Measurements from ENCODE around the gene MX1.

MX1 gene

DNA sequence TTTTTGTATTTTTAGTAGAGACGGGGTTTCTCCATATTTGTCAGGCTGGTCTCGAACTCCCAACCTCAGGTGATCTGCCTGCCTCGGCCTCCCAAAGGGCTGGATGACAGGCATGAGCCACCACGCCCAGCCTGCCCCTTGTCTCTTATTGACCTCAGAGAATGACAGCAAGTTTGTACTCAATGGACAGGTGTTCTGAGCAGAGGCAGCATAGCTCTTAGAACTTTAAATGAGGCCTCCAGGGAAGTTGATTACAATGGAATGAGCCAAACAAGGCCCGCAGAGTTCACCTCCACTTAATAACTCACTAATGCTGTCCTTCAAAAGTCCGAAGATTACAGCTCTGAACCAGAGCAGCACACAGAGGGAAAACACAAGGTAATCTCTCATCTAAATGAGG lies 71.0 kb downstream of the MX1 start:
- Histone ChIP-seq H3K27ac (ENCODE audit: low read depth, low read length) (no peak overlapping the region), H3K4me1 (ENCODE audit: control insufficient read depth, insufficient read depth, low read length) (no peaks in the 10 kb centered on the region), H3K27me3 (ENCODE audit: control insufficient read depth, insufficient read depth, low read length) (no peaks in the 10 kb centered on the region), H3K4me3 (ENCODE audit: low read length) (no peak overlapping the region), H3K36me3 (ENCODE audit: control insufficient read depth, insufficient read depth, low read length) (peaks cover 3% of the 10 kb centered on the region), H3K9ac (ENCODE audit: low read length) (no peak overlapping the region)

DNA sequence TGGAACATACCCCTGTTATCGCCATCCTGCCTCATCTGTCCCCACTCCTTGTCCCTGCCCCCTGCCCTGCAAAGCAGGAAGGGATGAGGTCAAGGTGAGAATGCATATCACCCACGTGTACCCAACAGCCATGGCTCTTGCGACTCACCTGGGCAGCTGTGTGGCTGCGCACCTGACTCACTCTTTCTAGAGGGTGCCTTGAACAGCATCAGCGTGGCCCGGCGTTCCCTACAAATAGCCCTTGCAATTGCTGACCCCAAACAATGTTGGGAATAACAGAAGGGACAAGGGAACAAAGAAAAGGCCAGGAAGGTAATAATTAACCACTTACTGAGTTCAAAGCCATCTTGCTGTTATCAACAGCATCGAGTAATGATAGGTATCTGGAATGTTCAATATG lies 71.7 kb downstream of the MX1 start:
- Histone ChIP-seq H3K27ac (ENCODE audit: low read depth, low read length) (no peak overlapping the region), H3K27me3 (ENCODE audit: control insufficient read depth, insufficient read depth, low read length) (no peaks in the 10 kb centered on the region), H3K4me1 (ENCODE audit: control insufficient read depth, insufficient read depth, low read length) (no peaks in the 10 kb centered on the region)

DNA sequence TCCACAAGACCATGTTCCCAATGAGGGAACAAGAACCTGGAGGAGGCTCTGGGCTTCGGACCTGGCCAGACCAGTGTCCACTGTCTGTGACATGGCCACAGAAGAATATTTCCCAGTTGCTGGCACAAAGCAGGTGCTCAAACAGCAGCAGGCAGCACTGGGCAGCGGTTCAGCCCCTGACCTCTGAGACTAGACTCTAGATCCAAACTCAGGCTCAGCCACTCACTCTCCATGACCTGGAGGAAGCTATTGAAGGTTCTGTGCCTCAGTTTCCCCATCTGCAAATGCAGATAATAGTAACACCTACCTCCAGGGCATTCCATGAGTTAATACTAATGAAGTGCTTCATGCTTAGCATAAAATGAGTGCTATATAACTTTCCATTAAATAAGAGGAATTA lies 73.9 kb downstream of the MX1 start:
- H3K27me3 ChIP-seq (ENCODE audit: control insufficient read depth, insufficient read depth, low read length): no peaks in the 10 kb centered on the region
- H3K9ac ChIP-seq (ENCODE audit: low read length): no peak overlapping the region
- H3K27ac ChIP-seq (ENCODE audit: low read depth, low read length): no peak overlapping the region
- no peaks in the 10 kb centered on the region for H3K36me3 ChIP-seq (ENCODE audit: control insufficient read depth, insufficient read depth, low read length)
- H3K4me3 ChIP-seq (ENCODE audit: low read length): peak overlapping the region; percentile 23
- no peaks in the 10 kb centered on the region for H3K4me1 ChIP-seq (ENCODE audit: control insufficient read depth, insufficient read depth, low read length)

More for the DNA sequence above, 71.7 kb downstream of the MX1 start:
- Histone ChIP-seq H3K36me3 (ENCODE audit: control insufficient read depth, insufficient read depth, low read length) (peaks cover 3% of the 10 kb centered on the region), H3K9ac (ENCODE audit: low read length) (no peak overlapping the region), H3K4me3 (ENCODE audit: low read length) (no peak overlapping the region)

DNA sequence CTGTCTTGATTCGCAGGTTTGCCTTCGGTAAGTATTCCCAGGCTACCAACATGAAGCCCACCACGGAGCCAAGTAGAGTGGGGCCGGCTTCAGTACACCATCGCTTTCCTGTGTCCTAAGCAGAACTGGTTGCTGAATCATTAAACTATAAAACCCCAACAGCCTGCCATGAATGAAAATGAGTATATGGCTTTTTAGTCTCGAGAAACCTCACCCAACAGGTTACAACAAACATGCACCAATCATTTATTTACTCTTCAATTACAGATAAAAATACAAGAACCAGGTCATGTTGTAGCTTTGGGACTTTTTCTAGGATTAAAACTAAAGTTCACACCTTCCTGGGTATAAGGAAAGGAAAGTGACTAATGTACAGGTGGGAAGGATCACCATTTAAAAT lies 74.3 kb downstream of the MX1 start:
- H3K36me3 ChIP-seq (ENCODE audit: control insufficient read depth, insufficient read depth, low read length): no peaks in the 10 kb centered on the region
- no peaks in the 10 kb centered on the region for H3K4me1 ChIP-seq (ENCODE audit: control insufficient read depth, insufficient read depth, low read length)
- no peak overlapping the region for H3K9ac ChIP-seq (ENCODE audit: low read length)
- no peak overlapping the region for H3K27ac ChIP-seq (ENCODE audit: low read depth, low read length)
- H3K4me3 ChIP-seq (ENCODE audit: low read length): no peak overlapping the region
- H3K27me3 ChIP-seq (ENCODE audit: control insufficient read depth, insufficient read depth, low read length): no peaks in the 10 kb centered on the region

DNA sequence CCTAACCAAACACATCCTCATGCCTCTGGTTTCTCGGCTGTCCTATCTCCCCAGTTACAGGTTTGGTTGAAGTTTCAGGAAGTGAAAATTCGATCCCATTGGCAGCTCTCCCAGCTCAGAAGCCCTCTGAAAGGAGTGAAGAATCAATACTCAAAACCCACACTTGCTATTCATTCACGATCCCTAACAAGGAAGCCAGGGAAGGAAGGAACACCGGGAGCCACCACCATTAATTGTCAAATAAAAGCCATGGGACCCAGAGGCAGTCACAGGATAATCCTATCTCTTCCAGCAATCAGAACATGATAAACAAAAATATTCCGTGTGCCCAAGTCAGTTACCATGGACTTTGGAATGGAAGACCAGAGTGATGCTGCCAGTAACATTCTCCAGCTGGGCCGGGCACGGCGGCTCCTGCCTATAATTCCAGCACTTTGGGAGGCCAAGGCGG lies 74.9 kb downstream of the MX1 start:
- no peaks in the 10 kb centered on the region for H3K36me3 ChIP-seq (ENCODE audit: control insufficient read depth, insufficient read depth, low read length)
- no peak overlapping the region for H3K27ac ChIP-seq (ENCODE audit: low read depth, low read length)
- H3K4me1 ChIP-seq (ENCODE audit: control insufficient read depth, insufficient read depth, low read length): no peaks in the 10 kb centered on the region
- H3K9ac ChIP-seq (ENCODE audit: low read length): no peak overlapping the region
- no peak overlapping the region for H3K4me3 ChIP-seq (ENCODE audit: low read length)
- no peaks in the 10 kb centered on the region for H3K27me3 ChIP-seq (ENCODE audit: control insufficient read depth, insufficient read depth, low read length)

DNA sequence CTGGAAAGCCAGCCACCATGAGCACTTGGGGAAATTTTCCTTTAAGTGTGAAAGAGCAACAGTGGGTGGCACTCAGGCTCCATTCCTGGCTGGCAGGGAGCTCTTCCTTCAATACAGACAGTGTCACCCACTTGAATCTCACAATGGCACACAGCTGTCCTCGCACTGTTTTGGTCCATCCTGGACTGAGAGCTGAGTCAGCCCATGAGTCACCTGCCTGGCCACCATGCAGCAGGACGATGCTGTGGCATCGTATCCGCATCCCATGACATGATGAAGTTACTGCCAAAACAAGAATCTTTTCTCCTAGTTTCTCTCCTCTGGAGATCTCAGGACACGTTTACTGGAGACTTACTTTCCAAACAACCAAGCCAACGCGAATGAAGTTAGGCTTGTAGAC lies 75.9 kb downstream of the MX1 start:
- Histone ChIP-seq H3K27me3 (ENCODE audit: control insufficient read depth, insufficient read depth, low read length) (peaks cover 5% of the 10 kb centered on the region), H3K27ac (ENCODE audit: low read depth, low read length) (no peak overlapping the region)

DNA sequence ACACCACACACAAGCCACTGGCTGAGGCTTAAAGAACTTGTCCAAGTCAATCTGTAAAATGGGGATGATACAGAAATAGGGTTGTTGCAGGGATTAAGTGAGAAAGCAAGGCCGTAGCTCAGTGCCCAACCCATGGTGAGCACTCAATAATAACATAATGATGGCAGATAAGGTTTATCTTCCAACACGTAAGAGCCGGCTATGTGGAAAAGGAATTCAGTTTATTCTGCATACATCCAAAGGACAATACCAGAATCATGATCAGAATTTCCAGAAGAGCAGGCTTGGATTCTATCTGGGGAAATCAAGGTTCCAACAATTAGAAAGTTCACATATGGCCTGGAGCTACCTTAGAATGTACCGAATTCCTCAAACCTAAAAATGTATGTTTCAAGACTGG lies 77.3 kb downstream of the MX1 start:
- H3K9ac ChIP-seq (ENCODE audit: low read length): no peak overlapping the region
- no peaks in the 10 kb centered on the region for H3K4me1 ChIP-seq (ENCODE audit: control insufficient read depth, insufficient read depth, low read length)
- no peak overlapping the region for H3K27ac ChIP-seq (ENCODE audit: low read depth, low read length)
- H3K4me3 ChIP-seq (ENCODE audit: low read length): no peak overlapping the region
- peaks cover 6% of the 10 kb centered on the region for H3K27me3 ChIP-seq (ENCODE audit: control insufficient read depth, insufficient read depth, low read length)
- H3K36me3 ChIP-seq (ENCODE audit: control insufficient read depth, insufficient read depth, low read length): no peaks in the 10 kb centered on the region

More for the DNA sequence above, 75.9 kb downstream of the MX1 start:
- Histone ChIP-seq H3K36me3 (ENCODE audit: control insufficient read depth, insufficient read depth, low read length) (no peaks in the 10 kb centered on the region), H3K4me3 (ENCODE audit: low read length) (no peak overlapping the region), H3K4me1 (ENCODE audit: control insufficient read depth, insufficient read depth, low read length) (no peaks in the 10 kb centered on the region), H3K9ac (ENCODE audit: low read length) (no peak overlapping the region)

DNA sequence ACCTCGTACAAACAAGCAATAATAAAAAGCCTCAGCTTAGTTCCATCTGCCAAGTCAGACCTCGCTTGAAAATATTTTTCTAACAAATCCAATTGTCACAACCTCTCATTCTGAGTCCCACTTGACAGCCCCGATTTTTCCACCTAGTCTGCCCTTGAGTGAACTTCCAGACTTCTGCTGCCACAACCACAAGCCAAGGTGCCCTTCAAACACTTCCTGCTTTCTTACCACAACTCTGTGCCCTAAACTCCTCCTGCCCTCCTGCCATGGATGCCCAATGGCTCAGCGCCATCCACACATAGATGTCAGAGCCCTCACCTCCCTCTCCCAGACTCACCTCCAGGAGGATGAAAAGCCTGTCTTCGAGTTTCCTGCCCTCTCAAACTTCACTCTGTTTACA lies 78.0 kb downstream of the MX1 start:
- Histone ChIP-seq H3K27ac (ENCODE audit: low read depth, low read length) (no peak overlapping the region), H3K4me1 (ENCODE audit: control insufficient read depth, insufficient read depth, low read length) (no peaks in the 10 kb centered on the region), H3K4me3 (ENCODE audit: low read length) (no peak overlapping the region), H3K9ac (ENCODE audit: low read length) (no peak overlapping the region), H3K36me3 (ENCODE audit: control insufficient read depth, insufficient read depth, low read length) (no peaks in the 10 kb centered on the region), H3K27me3 (ENCODE audit: control insufficient read depth, insufficient read depth, low read length) (peaks cover 11% of the 10 kb centered on the region)

DNA sequence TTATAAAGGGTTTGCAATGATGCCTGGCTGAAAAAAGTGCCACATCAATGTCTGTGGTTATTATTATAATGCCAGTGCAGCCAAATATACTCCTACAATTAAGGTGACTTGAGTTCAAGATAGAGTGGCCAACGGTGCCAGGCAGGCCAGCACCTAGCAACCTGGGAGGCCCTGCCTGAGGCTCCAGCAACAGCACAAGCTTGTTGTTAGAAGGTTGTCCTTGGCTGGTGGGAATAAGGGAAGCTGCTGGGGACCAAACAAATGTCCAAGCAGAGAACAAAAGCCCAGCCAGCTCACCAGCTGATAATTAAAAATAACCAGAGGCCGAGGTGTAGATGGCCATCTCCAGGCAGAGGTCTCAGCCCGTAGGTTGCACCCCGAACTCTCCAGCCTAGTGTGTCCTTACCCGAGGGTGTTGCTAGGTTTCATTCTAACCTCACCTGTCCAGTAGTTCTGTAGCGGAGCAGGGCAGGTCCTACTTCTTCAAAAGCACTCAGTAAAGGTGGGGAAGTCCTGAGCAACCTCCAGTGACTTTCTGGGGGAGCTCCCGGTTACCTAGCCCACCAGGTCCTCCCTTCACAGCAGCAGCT lies 80.1 kb downstream of the MX1 start:
- Histone ChIP-seq H3K27ac (ENCODE audit: low read depth, low read length) (no peak overlapping the region), H3K9ac (ENCODE audit: low read length) (no peak overlapping the region), H3K4me3 (ENCODE audit: low read length) (peak overlapping the region; percentile 61), H3K27me3 (ENCODE audit: control insufficient read depth, insufficient read depth, low read length) (peaks cover 11% of the 10 kb centered on the region), H3K36me3 (ENCODE audit: control insufficient read depth, insufficient read depth, low read length) (no peaks in the 10 kb centered on the region), H3K4me1 (ENCODE audit: control insufficient read depth, insufficient read depth, low read length) (no peaks in the 10 kb centered on the region)

DNA sequence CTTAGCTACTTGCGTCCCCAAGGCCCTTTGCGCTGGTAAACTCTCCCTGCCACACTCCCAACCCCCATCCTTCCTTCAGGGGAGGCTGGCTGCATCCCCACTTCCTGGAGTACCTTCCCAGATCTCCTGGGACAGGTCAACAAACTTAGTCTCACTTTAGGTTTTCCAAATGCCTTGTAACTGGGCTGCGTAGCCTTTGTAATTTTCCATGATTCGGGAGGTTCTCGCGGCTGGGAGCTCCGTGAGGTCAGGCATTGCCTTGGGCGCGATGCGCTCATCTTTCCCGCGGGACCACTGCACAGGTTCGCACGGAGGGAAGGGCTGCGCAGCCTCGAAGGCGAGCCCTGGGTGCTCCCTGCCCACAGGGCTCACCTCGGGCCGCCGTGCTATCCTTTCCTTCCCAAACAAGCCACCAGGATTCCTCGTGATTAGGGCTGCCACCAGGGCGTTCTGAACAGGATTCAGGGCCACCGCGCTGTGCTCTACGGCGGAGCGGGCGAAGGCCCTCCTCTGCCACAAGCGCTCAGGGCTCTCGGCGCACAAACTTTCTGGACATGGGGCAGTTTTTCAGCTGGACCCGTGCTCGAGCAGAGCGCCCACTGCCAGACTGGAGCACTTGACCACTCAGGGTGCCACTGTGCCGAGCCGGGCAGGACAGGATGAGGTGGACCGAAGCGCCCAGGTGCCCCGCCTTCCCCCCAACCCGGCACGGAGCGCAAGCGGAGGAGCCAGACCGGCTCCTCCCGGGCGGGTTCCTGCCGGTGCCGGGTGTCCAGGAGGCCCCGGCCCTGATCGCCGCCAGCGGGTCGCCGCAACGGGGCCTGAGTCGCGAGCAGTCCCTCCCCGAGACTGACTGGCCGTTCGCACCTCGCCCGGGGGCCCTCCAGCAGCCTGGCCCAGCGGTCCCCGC lies 80.8 kb downstream of the MX1 start:
- no peak overlapping the region for H3K27ac ChIP-seq (ENCODE audit: low read depth, low read length)
- peak overlapping the region; percentile 61 for H3K4me3 ChIP-seq (ENCODE audit: low read length)
- peak overlapping the region; percentile 69 for H3K9ac ChIP-seq (ENCODE audit: low read length)
- peaks cover 11% of the 10 kb centered on the region for H3K27me3 ChIP-seq (ENCODE audit: control insufficient read depth, insufficient read depth, low read length)
- H3K36me3 ChIP-seq (ENCODE audit: control insufficient read depth, insufficient read depth, low read length): no peaks in the 10 kb centered on the region
- no peaks in the 10 kb centered on the region for H3K4me1 ChIP-seq (ENCODE audit: control insufficient read depth, insufficient read depth, low read length)

DNA sequence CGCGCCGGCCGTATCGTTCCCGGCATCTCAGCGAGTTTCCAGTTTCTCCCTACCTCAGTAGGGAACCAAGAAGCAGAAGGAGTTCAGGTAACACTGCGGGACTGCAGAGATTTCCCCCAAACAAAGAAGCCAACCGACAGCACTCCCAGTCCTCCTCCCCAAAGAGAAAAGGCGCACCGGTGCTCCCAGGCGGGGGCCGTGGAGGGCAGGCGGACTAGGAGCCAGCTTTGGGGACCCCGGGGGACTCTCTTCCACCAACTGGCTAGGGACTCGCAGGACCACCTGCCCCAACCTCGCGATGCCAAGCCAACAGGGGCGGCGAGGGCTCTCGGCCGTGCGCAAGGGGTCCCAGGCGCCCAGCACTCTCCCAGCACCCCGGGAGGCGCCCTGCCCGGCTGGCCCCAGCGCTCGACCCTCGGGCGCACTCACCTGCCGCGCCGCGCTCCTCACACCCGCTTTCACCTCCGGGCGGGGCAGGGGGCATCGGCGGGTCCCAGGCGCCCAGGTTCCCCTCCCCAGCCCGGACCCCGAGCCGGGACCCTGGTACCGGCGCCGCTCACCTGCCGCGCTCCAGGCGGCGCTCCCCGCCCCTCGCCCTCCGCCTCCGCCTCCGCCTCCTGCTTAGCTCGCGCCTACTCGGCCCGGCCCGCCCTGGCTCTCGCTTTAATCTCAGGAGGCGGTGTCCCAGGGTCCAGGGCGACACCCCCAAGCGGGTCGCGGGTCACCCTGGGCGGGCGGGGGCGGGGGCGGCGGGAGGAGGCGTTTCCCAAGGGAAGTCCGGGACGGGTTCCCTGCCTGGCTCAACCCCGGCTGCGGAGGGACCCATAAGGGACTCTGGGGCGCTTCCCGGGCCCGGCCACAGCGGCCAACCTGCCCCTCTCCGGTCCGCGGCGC lies 81.7 kb downstream of the MX1 start, which contains the start of gene TMPRSS2:
TSS of gene TMPRSS2 (minus strand) at position 638 of the 894 bp plus-strand sequence. CDS start 10,025 bp downstream, outside the sequence.
- Histone ChIP-seq H3K27me3 (ENCODE audit: control insufficient read depth, insufficient read depth, low read length) (peaks cover 14% of the 10 kb centered on the region), H3K36me3 (ENCODE audit: control insufficient read depth, insufficient read depth, low read length) (no peaks in the 10 kb centered on the region), H3K4me1 (ENCODE audit: control insufficient read depth, insufficient read depth, low read length) (no peaks in the 10 kb centered on the region), H3K27ac (ENCODE audit: low read depth, low read length) (no peak within 1 kb of the TSS), H3K4me3 (ENCODE audit: low read length) (peak within 1 kb of the TSS; percentile 61), H3K9ac (ENCODE audit: low read length) (peak within 1 kb of the TSS; percentile 69)

Data from rectal smooth muscle tissue (tissue), 1 donor.